Vagina (tissue), 2 donors: ENCODE results near the gene ABLIM2. TPM values are rescaled to one million over a fixed set of nuclear protein-coding genes. Genes with fewer than 3 reads are reported as not detected.
A peak's percentile ranks its signal among the peaks of the same experiment; 100 is the strongest.

Experiments
- DNase-seq, 2 donors: peaks; one replicate each; pipeline ENCODE4 v3.0.0-alpha.2; 2017; ENCODE audit errors: extremely low spot score in 2 of 2
- H3K27ac ChIP-seq: fragments of 200-600 bp; sonication (generic); one replicate; pipeline ENCODE4 v1.5.1; 2019
- H3K27me3 ChIP-seq: fragments of 200-600 bp; sonication (generic); one replicate; pipeline ENCODE4 v1.5.1; 2019
- H3K36me3 ChIP-seq, 2 donors: fragments of 200-600 bp; sonication (generic); one replicate each; pipeline ENCODE4 v1.5.1; 2017 to 2019
- H3K4me1 ChIP-seq: fragments of 200-600 bp; sonication (generic); one replicate; pipeline ENCODE4 v1.5.1; 2019
- H3K4me3 ChIP-seq, 2 donors: fragments of 200-600 bp; sonication (generic); 1 replicate in 1 of 2; 2 replicates in 1 of 2; pipeline ENCODE4 v1.5.1; 2016 to 2019
- H3K9me3 ChIP-seq: fragments of 200-600 bp; sonication (generic); one replicate; pipeline ENCODE4 v1.5.1; 2019
- POLR2A ChIP-seq, 2 donors: fragments of 450-650 bp; IDR thresholded peaks; one replicate each; pipeline ENCODE4 v1.6.1; 2017; ENCODE audit warnings: antibody characterized with exemption in 2 of 2, mild to moderate bottlenecking in 2 of 2, moderate library complexity in 2 of 2
- POLR2AphosphoS5 ChIP-seq, 2 donors: sonication (generic); formaldehyde crosslinking; IDR thresholded peaks; one replicate each; pipeline ENCODE4 v1.9.0; 2017; ENCODE audit warnings: antibody characterized with exemption in 2 of 2, mild to moderate bottlenecking in 2 of 2, low read depth in 1 of 2; ENCODE audit not compliant: insufficient read depth in 1 of 2
- intact Hi-C: fragments of 100-400 bp; cut with DNase I; formaldehyde crosslinking; loops from one replicate; pipeline ENCODE4 v1.15.1; 2023
- total RNA-seq: library from RNA; depleted of rRNA; stranded (reverse); fragments of >200 nt; gene quantifications from one replicate; pipeline ENCODE4 v1.2.3, GENCODE V29; 2016
- TF ChIP-seq, protein P1 (sequence below), 3 experiments: fragments of 450-650 bp in 2 of 3; fragments of 200-600 bp in 1 of 3; sonication (generic) in 1 of 3; IDR thresholded peaks; one replicate each; pipeline ENCODE4 v1.5.1; 2017 to 2019; ENCODE audit warnings: antibody characterized with exemption in 3 of 3, mild to moderate bottlenecking in 2 of 3, moderate library complexity in 2 of 3

The ABLIM2 gene
- total RNA-seq, 1 donor from 2014 or later, result 15.5 TPM

DNA sequence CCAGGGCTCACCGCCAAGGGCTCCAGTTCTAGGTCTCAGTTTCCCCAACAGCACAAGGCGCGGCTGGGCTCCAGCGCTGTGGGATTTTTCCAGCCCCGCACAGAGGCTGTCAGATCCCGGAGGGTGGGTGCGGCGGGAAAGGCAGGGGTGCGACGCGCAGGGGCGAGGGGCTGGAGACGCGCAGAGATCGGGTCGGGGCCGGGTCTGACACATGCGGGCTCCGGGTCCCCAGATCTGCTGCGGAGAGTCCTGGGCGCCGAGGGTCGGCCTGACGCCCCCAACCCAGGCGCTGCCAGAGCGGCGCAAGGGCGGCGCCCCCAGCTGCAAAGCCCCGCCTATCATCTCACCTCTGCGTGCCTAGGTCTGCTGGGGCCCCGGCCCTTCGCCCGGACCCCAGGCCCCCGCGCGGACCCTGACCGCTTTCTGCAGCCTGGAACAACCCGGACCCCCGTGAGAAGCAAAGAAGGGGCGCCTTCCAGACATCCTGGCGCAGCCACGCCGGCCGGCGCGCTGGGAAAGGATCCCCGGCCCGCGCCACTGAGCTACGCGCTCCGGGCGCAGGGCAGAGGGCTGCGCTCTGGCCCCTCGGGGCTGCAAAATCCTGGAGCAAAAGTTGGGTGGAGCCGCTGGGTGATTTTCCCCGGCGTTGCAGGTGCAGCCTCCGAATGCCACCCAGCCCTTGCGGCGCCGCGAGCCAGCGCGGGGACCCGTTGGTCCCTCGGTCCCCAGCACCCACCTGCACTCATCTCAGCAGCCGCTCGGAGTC lies 486 bp downstream of the ABLIM2 start:
- intact Hi-C loops, result no loop called here
- TF ChIP-seq, protein P1, sequence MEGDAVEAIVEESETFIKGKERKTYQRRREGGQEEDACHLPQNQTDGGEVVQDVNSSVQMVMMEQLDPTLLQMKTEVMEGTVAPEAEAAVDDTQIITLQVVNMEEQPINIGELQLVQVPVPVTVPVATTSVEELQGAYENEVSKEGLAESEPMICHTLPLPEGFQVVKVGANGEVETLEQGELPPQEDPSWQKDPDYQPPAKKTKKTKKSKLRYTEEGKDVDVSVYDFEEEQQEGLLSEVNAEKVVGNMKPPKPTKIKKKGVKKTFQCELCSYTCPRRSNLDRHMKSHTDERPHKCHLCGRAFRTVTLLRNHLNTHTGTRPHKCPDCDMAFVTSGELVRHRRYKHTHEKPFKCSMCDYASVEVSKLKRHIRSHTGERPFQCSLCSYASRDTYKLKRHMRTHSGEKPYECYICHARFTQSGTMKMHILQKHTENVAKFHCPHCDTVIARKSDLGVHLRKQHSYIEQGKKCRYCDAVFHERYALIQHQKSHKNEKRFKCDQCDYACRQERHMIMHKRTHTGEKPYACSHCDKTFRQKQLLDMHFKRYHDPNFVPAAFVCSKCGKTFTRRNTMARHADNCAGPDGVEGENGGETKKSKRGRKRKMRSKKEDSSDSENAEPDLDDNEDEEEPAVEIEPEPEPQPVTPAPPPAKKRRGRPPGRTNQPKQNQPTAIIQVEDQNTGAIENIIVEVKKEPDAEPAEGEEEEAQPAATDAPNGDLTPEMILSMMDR (IDR thresholded peaks at IDR 0.05), result no peak
- TF ChIP-seq POLR2AphosphoS5 (IDR thresholded peaks at IDR 0.05; ENCODE audit: insufficient read depth in 1 of 2, low read depth in 1 of 2) (no peak), POLR2A (IDR thresholded peaks at IDR 0.05) (no peak)
- no peak for DNase-seq
- Histone ChIP-seq H3K4me3 (peak overlapping the region; percentile 64 to 76), H3K27ac (no peak overlapping the region), H3K27me3 (peaks cover 5% of the 10 kb centered on the region), H3K36me3 (no peaks in the 10 kb centered on the region), H3K9me3 (no peaks in the 10 kb centered on the region), H3K4me1 (peaks cover 30% of the 10 kb centered on the region)

DNA sequence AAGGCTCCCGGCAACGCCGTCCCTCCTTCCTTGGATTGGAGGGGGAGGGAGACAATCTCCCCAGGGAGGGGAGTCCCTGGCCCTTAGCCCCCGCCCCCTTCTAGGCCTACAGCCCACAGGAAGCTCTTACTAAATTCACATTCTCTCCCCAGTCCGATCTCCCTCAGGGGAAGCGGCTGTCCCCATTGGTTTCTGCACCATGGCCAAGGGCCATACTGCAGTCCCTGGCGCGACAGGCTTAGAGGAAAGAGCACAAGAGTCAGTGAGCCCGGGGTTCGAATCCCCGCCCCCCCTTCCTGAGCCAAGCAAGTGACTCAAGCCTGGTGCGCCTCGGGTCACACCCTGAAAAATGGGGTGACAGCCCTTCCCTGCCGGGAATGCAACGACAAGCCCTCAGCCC lies 1.1 kb downstream of the ABLIM2 start:
- no peaks in the 10 kb centered on the region for H3K9me3 ChIP-seq
- H3K4me3 ChIP-seq, result peak overlapping the region; percentile 64 to 76
- intact Hi-C loops, result no loop called here
- H3K27me3 ChIP-seq, result peaks cover 5% of the 10 kb centered on the region
- no peak for DNase-seq
- H3K4me1 ChIP-seq, result peaks cover 30% of the 10 kb centered on the region
- H3K36me3 ChIP-seq, result no peaks in the 10 kb centered on the region
- no peak overlapping the region for H3K27ac ChIP-seq
- TF ChIP-seq, protein P1 (IDR thresholded peaks at IDR 0.05), result no peak
- no peak for TF ChIP-seq POLR2A (IDR thresholded peaks at IDR 0.05)
- no peak for TF ChIP-seq POLR2AphosphoS5 (IDR thresholded peaks at IDR 0.05; ENCODE audit: insufficient read depth in 1 of 2, low read depth in 1 of 2)

DNA sequence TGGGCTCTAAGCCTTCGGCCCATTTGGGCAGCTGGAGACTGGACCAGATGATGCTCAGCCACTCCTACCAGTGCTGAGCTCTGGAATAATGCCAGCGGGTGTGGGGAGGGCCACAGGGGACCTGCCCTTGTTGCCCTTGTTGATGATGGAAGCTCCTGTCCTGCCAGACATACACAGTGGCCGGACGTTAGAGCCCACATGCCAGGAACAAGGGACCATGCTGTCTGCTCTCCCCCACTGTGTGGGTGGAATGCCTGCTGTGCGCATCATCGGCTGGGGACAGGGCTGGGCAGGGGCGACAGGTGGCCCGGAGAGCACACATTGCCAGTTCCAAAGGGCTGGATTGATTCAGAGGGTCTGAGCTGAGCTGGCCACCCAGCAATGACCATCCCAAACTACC lies 2.0 kb downstream of the ABLIM2 start:
- Histone ChIP-seq H3K27ac (no peak overlapping the region), H3K27me3 (peaks cover 5% of the 10 kb centered on the region), H3K4me3 (no peak overlapping the region), H3K4me1 (peaks cover 30% of the 10 kb centered on the region), H3K9me3 (no peaks in the 10 kb centered on the region), H3K36me3 (no peaks in the 10 kb centered on the region)
- TF ChIP-seq POLR2AphosphoS5 (IDR thresholded peaks at IDR 0.05; ENCODE audit: insufficient read depth in 1 of 2, low read depth in 1 of 2) (no peak), POLR2A (IDR thresholded peaks at IDR 0.05) (no peak)
- TF ChIP-seq, protein P1 (IDR thresholded peaks at IDR 0.05), result no peak
- no peak for DNase-seq
- intact Hi-C loops, result no loop called here

DNA sequence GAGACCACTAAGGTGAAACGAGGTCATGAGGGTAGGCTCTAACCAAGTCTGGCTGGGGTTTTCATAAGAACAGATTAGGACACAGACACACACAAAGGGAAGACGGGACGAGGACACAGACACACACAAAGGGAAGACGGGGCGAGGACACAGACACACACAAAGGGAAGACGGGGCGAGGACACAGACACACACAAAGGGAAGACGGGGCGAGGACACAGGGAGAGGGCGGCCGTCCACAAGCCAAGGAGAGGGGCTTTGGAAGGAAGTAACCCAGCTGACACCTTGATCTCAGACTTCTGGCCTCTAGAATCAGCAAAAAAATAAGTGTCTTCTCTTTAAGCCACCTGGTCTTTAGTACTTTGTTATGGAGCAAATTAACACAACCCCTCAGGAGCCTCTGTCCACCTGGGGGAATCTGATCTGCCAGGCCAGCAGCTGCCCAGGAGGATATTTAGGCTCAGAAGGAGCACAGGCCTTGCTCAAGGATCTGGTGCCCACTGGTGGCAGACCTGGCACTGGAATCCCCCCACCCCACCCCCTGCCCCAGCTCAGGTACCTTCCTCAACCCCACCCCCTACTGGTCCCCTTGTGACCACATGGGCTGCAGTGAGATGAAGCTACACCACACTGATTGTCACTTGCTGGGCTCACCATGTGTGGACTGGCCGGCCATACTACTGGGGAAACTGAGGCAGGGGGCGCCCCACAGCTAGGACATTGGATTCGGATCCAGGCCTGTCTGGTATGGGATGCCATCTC lies 2.8 kb downstream of the ABLIM2 start:
- TF ChIP-seq, protein P1 (IDR thresholded peaks at IDR 0.05), result no peak
- TF ChIP-seq POLR2AphosphoS5 (IDR thresholded peaks at IDR 0.05; ENCODE audit: insufficient read depth in 1 of 2, low read depth in 1 of 2) (no peak), POLR2A (IDR thresholded peaks at IDR 0.05) (no peak)
- H3K36me3 ChIP-seq, result no peaks in the 10 kb centered on the region
- intact Hi-C loops, result no loop called here
- no peak overlapping the region for H3K4me3 ChIP-seq
- no peak for DNase-seq
- no peaks in the 10 kb centered on the region for H3K9me3 ChIP-seq
- peaks cover 5% of the 10 kb centered on the region for H3K27me3 ChIP-seq
- peaks cover 30% of the 10 kb centered on the region for H3K4me1 ChIP-seq
- H3K27ac ChIP-seq, result no peak overlapping the region

DNA sequence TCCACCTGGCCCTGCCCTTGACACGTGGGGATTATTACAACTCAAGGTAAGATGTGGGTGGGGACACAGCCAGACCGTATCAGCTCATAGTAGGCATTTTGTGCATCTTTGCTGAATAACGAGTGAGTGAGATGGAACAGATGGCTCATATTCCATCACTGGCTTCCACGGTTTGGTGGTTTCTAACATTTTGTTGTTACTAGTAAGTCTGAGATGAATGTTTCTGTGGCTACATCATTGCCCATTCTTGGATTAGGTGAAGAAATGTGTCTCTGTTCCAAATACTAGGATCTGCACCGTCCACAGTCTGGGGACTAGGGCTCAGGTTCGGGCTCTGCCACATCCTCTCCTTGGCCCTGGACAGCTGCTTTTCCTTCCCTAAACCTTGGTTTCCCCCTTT lies 3.6 kb downstream of the ABLIM2 start:
- Histone ChIP-seq H3K36me3 (no peaks in the 10 kb centered on the region), H3K27ac (no peak overlapping the region), H3K4me3 (no peak overlapping the region), H3K4me1 (peaks cover 26% of the 10 kb centered on the region), H3K9me3 (no peaks in the 10 kb centered on the region), H3K27me3 (peaks cover 5% of the 10 kb centered on the region)
- intact Hi-C loops, result no loop called here
- DNase-seq, result no peak
- TF ChIP-seq, protein P1 (IDR thresholded peaks at IDR 0.05), result no peak
- no peak for TF ChIP-seq POLR2AphosphoS5 (IDR thresholded peaks at IDR 0.05; ENCODE audit: insufficient read depth in 1 of 2, low read depth in 1 of 2)
- no peak for TF ChIP-seq POLR2A (IDR thresholded peaks at IDR 0.05)
